Stimulated activated CD4-positive, alpha-beta T cell treated with anti-CD3 and anti-CD28 coated beads, Interleukin-4, amount 100 ng/mL, for 1 hour (primary cell): Measurements from ENCODE around the gene PRICKLE2.

Experiments used
- DNase-seq: peaks from one replicate; pipeline ENCODE4 v3.0.0-alpha.2; 2020

The PRICKLE2 gene

GRCh38 chr3:64251019-64251418 is 25.8 kb upstream of the PRICKLE2 start:
- no peak for DNase-seq

- DNase-seq: no peak
Observed at GRCh38 chr3:64247991-64248646, 22.9 kb upstream of the PRICKLE2 start.

GRCh38 chr3:64244011-64244942 is 19.0 kb upstream of the PRICKLE2 start:
- DNase-seq: no peak

GRCh38 chr3:64242435-64242834 is 17.2 kb upstream of the PRICKLE2 start:
- no peak for DNase-seq

GRCh38 chr3:64240959-64241358 is 15.7 kb upstream of the PRICKLE2 start:
- no peak for DNase-seq

GRCh38 chr3:64240396-64240795 is 15.1 kb upstream of the PRICKLE2 start:
- no peak for DNase-seq

- no peak for DNase-seq
Observed at GRCh38 chr3:64239841-64240240, 14.6 kb upstream of the PRICKLE2 start.

- DNase-seq: no peak
Observed at GRCh38 chr3:64238971-64239667, 13.9 kb upstream of the PRICKLE2 start.

GRCh38 chr3:64237083-64237482 is 11.8 kb upstream of the PRICKLE2 start:
- DNase-seq: no peak

- no peak for DNase-seq
Observed at GRCh38 chr3:64235605-64236004, 10.3 kb upstream of the PRICKLE2 start.

- DNase-seq: no peak
Observed at GRCh38 chr3:64234571-64234970, 9.3 kb upstream of the PRICKLE2 start.

- DNase-seq: no peak
Observed at GRCh38 chr3:64232821-64233220, 7.6 kb upstream of the PRICKLE2 start.

GRCh38 chr3:64229903-64230302 is 4.6 kb upstream of the PRICKLE2 start:
- no peak for DNase-seq

GRCh38 chr3:64228110-64228509 is 2.8 kb upstream of the PRICKLE2 start:
- DNase-seq: no peak

GRCh38 chr3:64226730-64227129 is 1.5 kb upstream of the PRICKLE2 start:
- DNase-seq: no peak

- DNase-seq: no peak
Observed at GRCh38 chr3:64225695-64226499, 631 bp upstream of the PRICKLE2 start.

GRCh38 chr3:64223791-64224745 is 1.2 kb downstream of the PRICKLE2 start:
- no peak for DNase-seq

GRCh38 chr3:64222501-64223111 is 2.7 kb downstream of the PRICKLE2 start:
- DNase-seq: no peak

GRCh38 chr3:64221571-64222257 is 3.6 kb downstream of the PRICKLE2 start:
- no peak for DNase-seq

- DNase-seq: no peak
Observed at GRCh38 chr3:64220161-64220914, 4.9 kb downstream of the PRICKLE2 start.
